NCI-H526 treated with DMSO at 0.1 percent for 48 hours (cell line): ENCODE data around the gene PTPN13.
"Not testable (repeated sequence)": the region's sequence is repeated elsewhere in the genome, so short reads cannot be mapped to it uniquely, and the experiment has no call there.

Experiments used
- DNase-seq: peaks from one replicate; lab custom pipeline; 2025; lab: John Stamatoyannopoulos, UW

PTPN13 gene

DNA sequence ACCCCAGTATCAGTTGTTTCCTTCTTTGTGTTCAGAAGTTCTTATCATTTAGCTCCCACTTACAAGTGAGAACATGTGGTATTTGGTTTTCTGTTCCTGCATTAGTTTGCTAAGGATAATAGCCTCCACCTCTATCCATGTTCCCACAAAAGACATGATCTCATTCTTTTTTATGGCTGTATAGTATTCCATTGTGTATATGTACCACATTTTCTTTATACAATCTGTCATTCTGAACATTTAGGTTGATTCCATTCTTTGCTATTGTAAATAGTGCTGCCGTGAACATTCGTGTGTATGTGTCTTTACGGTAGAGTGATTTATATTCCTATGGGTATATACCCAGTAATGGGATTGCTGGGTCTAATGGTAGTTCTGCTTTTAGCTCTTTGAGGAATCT is 125.0 kb downstream of the PTPN13 start:
- DNase-seq, result not testable (repeated sequence)

DNA sequence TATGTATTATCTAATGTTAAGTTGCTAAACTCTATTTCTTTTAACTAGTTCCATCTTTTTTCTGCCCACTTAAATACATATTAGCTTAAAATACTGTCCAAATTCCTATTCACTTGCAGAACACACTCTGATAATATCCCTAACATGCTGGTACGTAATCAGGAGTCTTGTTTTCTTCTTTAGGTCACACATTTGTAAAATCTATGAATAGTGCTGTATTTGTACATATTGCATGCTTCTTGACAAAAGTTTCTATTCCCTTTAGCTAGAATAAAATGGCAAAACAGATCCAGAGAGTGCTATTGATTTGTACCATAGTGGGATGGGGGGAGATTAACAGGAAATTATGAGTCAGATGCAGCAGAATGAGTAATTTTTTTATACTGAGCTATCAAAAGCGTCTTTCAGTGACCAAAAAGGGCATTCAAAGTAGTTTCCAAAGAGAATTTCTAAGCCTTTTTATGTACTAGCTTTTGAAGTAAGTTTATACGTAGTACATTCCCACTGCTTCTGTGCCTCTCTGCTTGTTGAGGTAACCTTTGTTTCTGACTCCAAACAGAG is 126.5 kb downstream of the PTPN13 start:
- DNase-seq, result no peak

DNA sequence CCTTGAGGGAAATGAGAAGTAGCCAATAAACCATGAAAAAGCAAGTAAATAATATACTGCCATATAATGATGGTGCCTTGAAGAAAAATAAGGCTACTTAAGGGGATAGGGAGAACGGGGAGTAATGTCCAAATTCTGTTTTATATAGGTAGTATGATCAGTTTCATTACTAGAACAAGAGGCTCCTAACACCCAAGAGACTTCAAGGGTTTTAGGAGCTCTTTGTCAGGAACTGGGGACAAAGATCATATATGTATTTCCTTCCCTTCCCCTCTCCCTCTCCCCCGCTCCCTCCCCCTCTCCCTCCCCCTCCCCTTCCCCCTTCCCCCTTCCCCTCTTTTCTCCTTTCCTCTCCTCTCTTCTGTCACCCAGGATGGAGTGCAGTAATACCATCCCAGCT is 127.3 kb downstream of the PTPN13 start:
- DNase-seq, result no peak

DNA sequence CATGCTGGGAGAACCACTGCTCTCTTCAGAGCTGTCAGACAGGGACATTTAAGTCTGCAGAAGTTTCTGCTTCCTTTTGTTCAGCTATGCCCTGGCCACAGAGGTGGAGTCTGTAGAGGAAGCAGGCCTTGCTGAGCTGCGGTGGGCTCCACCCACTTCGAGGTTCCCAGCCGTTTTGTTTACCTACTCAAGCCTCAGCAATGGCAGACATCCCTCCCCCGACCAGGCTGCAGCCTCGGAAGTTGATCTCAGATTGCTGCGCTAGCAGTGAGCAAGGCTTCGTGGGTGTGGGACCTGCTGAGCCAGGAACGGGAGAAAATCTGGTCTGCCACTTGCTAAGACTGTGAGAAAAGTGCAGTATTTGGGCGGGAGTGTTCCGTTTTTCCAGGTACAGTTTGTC is 136.2 kb downstream of the PTPN13 start:
- no peak for DNase-seq

DNA sequence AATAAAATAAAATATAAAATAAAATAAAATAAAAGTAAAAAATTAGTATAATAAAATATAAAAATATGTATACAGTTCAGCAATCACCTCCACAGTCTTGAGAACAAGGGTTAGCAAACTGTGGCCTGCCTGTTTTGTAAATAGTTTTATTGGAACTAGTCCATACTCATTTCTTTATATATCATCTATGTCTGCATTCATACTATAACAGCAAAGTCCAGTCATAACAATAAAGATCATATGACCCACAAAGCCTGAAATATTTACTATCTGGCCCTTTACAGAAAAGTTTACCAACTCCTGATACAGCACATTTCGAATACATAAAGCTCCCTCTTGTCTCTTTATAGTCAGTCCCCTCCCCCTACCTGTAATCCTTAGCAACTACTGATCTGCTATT is 143.1 kb downstream of the PTPN13 start:
- DNase-seq, result no peak

DNA sequence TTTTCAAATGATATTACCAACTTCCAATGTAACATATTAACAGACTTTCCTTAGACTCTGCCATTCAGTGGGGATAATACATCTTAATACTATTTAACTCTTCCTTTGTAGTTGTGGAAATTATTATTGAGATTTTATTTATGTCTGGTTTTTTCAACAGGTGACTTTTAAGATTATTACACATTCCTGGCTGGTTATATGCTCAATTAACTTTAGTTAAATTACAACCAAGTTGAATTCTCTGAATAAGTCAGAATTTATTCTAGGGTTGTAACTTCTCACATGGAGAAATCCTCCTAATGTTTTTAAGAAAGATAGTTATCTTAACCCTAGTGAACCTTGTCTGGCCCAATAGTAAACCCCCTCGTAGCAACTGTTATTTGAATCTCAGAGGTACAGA is 147.7 kb downstream of the PTPN13 start:
- no peak for DNase-seq

DNA sequence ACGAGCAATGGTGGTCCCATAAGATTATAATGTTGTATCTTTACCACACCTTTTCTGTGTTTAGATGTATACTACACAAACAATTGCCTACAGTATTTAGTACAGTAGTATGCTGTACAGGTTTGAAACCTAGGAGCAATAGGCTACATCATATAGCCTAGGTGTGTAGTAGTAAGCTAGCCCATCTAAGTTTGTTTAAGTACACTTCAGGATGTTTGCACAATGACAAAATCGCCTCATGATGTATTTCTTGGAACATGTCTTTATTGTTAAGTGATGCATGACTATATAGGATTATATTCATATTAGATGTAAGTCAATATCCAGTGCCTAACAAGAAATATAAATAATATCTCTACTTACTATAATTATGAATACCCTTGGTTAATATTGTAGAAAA is 150.5 kb downstream of the PTPN13 start:
- DNase-seq, result no peak

DNA sequence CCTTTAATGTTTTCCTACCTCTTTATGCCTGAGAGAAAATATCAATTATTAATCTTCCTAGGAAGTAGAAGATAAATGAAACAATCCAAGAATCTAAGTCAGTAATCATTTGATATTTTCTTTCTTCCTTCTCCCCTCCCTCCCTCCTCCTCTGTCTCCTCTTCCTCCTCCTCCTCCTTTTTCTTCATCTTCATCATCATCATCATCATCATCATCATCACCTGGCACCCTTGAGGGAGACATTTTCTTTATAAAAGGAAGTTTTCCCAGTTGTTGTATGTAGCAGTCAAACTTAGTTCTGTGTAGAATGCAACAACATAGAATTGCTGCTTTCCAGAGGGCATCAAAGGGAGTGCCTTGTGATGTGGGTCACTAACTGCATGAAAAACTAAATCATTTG is 155.0 kb downstream of the PTPN13 start:
- DNase-seq, result no peak

DNA sequence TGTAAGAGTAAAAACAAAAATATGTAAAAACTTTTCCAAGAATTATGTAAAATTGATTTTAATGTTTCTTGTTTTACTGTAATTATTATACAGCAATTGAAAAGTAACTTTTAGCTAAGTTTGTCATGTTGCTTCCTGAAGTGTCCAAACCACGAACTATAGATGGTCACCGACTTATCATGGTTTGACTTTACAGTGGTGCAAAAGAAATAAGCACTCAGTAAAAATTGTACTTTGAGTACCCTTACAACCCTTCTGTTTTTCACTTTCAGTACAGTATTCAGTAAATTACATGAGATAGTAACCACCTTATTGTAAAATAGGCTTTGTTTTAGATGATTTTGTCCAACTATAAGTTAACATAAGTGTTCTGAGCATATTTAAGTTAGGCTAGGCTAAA is 161.3 kb downstream of the PTPN13 start:
- no peak for DNase-seq

DNA sequence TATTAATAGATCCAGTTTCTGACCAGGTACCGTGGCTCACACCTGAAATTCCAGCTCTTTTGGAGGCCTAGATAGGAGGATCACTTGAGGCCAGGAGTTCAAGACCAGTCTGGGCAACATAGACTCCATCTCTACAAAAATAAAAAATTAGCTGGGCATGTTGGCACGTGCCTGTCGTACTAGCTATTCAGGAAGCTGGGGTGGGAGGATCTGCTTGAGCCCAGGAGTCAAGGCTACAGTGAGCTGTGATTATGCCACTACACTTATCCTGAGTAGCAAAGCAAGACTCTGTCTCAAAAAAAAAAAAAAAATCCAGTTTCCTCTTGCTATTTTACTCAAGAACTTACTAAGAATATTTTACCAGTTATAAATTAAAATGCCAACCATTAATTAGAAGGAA is 163.4 kb downstream of the PTPN13 start:
- DNase-seq, result no peak

DNA sequence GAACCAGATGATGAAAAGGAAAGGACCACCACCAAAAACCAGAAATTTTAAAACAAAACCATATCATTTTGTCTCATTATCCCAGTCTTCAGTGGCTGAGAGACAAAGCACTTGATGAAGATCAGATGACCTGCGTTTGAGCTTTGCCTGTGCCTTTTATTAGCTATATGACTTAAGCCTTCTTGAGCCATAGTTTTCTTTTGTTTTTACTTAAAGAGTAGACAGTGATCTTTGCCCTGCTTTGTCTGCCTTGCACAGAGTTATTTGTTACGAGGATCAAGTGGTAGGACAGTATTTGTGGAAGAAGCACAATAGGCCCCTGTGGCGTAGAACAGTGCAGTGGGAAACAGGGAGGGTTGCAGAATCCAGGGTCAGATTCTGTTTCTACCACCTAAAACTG is 165.2 kb downstream of the PTPN13 start:
- DNase-seq, result no peak

DNA sequence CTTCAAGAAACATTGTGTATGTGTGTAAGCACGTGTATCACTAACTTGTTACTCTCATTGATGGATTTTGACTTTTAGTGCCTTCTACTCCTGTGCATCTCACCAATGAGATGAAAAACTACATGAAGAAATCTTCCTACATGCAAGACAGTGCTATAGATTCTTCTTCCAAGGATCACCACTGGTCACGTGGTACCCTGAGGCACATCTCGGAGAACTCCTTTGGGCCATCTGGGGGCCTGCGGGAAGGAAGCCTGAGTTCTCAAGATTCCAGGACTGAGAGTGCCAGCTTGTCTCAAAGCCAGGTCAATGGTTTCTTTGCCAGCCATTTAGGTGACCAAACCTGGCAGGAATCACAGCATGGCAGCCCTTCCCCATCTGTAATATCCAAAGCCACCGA is 168.5 kb downstream of the PTPN13 start:
- DNase-seq, result no peak

DNA sequence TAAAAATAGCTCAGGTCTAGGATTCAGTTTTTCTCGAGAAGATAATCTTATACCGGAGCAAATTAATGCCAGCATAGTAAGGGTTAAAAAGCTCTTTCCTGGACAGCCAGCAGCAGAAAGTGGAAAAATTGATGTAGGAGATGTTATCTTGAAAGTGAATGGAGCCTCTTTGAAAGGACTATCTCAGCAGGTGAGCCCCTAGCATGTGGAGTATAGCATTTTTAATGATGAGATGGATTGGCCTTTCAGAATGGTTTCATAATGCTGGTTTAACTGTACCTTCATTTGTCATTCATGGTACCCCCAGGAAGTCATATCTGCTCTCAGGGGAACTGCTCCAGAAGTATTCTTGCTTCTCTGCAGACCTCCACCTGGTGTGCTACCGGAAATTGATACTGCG is 175.7 kb downstream of the PTPN13 start:
- DNase-seq, result no peak

DNA sequence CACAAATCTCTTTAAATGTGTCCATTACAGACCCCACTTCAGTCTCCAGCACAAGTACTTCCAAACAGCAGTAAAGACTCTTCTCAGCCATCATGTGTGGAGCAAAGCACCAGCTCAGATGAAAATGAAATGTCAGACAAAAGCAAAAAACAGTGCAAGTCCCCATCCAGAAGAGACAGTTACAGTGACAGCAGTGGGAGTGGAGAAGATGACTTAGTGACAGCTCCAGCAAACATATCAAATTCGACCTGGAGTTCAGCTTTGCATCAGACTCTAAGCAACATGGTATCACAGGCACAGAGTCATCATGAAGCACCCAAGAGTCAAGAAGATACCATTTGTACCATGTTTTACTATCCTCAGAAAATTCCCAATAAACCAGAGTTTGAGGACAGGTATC is 177.0 kb downstream of the PTPN13 start:
- no peak for DNase-seq

DNA sequence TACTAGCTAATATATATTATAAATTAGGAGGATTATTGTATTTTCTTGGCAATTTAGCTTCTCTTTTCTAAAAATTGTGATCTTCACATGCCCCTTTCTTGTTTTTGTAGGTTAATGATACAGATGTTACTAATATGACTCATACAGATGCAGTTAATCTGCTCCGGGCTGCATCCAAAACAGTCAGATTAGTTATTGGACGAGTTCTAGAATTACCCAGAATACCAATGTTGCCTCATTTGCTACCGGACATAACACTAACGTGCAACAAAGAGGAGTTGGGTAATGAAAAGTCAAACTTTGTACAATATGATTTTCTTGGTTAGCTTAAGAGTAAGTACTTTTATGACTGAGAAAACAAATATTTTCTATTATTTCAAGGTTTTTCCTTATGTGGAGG is 180.9 kb downstream of the PTPN13 start:
- DNase-seq, result no peak

DNA sequence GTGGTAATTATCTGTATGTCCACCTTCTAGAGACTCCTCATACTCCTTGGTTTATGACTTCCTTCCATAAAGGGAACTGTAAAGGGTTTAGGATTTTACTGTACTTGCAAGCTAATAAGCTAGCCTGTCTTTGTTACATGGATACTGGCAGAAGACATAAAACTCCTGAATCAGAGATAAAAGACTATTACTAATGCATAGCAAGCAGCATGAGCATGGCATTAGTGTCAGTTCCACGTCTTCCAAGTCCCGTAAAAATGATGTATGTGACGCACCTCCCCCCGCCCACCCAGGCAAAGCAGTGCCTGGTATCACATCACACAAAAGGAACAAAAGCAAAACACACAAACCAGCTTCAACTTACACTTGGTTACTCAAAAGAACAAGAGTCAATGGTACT is 184.1 kb downstream of the PTPN13 start:
- DNase-seq, result no peak

DNA sequence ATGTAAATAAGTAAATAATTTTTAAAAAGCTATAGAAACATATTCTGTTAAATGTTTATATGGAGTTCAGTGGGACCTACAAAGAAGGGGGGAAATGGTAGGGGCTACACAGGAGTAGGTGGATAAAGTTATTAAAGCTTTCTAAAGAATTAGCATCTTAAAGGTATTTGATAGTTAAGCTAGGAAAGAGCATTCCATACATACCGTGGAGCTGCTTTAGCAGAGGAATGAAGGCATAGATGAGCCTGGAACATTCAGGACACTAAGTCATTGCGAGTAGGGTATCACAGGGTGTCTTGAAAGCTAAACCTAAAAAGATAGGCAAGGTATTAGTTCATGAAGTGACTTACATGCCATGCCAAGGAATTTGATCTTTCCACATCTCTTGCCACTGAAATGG is 194.7 kb downstream of the PTPN13 start:
- no peak for DNase-seq

DNA sequence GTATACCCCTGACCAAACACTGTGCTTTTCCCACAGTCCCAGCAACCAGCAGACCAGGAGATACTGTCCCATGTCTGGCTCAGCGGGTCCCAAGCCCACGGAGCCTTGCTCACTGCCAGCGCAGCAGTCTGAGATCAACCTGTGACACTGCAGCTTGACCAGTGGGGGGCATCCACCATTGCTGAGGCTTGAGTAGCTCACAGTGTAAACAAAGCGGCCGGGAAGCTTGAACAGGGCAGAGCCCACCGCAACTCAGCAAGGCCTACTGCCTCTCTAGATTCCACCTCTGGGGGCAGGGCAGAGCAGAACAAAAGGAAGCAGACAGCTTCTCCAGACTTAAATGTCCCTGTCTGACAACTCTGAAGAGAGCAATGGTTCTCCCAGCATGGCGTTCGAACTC is 197.0 kb downstream of the PTPN13 start:
- DNase-seq, result no peak

DNA sequence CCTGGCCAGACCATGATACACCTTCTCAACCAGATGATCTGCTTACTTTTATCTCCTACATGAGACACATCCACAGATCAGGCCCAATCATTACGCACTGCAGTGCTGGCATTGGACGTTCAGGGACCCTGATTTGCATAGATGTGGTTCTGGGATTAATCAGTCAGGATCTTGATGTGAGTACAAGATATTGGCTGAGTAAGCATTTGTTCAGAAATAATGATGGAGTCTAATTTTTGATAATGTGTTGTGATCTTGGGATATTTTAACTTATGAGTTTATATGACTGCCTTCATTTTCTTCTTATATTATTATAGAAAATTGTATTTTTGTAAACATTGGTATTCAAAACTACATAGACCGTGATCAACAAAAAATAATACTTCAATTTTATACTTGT is 215.7 kb downstream of the PTPN13 start:
- no peak for DNase-seq

DNA sequence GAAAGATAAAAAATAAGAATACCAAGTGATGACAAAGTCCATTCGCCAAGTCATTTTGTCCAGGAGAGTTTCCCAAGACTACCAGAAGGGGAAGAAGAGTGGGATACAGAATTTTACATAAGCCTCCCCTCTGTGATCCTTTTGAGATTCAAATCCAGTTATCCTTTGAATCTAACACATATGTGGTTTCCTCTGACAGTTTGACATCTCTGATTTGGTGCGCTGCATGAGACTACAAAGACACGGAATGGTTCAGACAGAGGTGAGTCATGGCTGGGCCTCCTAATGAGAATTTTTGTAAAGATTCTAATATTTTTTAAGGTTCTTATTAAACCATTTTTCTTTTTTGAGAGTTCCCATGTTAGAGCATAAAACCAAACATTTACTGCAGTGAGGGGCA is 216.7 kb downstream of the PTPN13 start:
- DNase-seq, result no peak

DNA sequence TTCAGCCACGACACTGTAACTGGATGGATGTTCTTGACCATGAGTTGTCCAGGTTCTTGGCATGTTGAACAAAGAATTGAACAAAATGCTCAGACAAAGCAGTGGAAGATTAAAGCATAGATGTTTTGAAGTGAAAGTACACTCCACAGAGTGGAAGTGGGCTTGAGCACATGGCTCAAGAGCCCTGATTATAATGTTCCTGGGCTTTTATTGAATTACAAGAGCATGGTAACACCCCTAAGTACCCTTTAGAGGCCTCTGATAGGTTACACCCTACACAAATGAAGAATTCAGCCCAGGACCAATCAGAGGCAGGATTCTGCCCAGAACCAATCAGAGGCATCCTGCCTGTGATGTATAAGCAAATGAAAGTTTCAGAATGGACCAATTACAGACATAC is 221.5 kb downstream of the PTPN13 start:
- DNase-seq, result no peak

DNA sequence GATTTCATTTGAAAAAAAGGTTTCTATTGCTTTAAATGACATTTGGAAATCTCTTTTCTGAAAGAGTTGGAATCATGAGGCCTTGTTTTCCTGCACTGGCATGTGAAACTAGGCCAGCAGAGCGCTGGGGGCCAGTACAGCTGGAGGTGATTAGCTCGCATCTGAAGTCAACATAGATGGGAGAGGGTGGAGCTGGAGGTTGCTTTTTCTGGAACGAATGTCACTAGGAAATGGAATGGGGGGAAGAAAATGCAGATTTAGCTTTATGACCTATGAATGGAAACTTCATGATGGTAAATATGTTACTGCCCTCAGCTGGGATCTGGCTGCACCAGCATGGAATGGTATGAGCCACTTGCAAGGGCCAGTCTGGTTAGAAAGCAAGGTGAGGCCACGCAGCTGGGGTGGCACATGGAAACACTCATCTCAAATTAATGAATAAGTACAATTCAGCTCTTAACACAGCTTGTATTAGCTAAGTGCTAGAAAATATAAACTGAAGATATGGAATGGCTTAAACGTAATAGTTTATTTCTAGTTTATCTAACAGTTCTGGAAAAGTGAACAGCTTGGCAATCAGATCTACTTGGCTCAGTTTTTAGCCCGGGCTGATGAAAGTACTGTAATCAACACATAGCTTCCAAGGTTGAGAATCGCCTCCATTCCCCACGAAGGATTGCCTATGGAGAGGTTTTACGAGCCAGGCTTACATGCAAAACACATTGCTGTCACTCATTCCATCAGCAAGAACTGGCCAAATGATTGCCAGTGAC is 222.6 kb downstream of the PTPN13 start:
- DNase-seq, result no peak

DNA sequence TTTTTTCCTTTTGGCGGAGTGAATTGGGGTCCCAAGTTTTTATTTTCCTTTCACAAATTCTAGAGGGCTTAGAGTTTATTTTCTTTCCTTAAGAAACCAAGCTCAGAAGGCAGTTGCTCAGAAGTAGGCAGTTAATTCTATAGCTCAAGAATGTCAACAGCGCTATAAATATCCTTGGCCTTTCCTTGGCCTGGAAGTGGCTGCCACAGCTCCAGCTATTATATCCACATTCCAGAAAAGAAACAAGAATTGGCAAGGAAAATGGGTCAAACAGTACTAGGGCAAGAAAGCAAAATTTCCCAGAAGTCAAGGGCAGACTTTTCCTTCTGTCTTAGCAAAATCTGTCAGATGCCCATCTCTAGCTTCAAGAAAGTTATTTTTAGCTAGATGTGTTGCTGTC is 224.1 kb downstream of the PTPN13 start:
- DNase-seq, result no peak

DNA sequence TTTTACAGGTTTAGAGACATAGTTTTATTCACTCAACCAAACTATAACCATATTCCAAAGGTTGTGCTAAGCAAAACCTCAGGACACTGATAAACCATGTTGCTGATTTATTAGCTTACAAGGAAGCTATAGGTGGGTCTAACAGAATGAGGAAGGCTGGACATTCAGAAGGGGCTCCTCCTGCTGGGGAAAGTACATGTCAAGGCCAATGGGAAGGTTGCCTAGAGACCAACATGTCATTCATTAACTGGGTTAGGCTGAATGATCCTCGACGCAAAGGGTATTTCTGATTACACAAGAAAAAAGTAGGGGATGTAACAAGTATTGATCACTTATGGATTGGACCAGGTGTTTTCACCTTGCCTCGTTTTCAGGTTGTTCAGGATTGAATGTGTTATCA is 224.7 kb downstream of the PTPN13 start:
- DNase-seq, result no peak
